Lower leg skin (tissue), 4 donors: ENCODE measurements around the gene SUPT4H1. TPM values are rescaled to one million over a fixed set of nuclear protein-coding genes. Genes with fewer than 3 reads are reported as not detected.

ENCODE experiments used
- DNase-seq, 2 donors: peaks; one replicate each; pipeline ENCODE4 v3.0.0-alpha.2; 2019; ENCODE audit warnings: low spot score in 2 of 2
- H3K4me3 ChIP-seq: fragments of 200-600 bp; sonication (generic); 2 replicates; pipeline ENCODE4 v1.5.1; 2017; ENCODE audit warnings: mild to moderate bottlenecking, low read depth; ENCODE audit not compliant: poor library complexity, severe bottlenecking
- CTCF ChIP-seq, 3 donors: fragments of 450-650 bp; IDR thresholded peaks; one replicate each; pipeline ENCODE4 v1.5.1; 2016; ENCODE audit warnings: antibody characterized with exemption in 3 of 3, mild to moderate bottlenecking in 3 of 3, moderate library complexity in 2 of 3
- POLR2A ChIP-seq, 2 donors: fragments of 450-650 bp; IDR thresholded peaks; one replicate each; pipeline ENCODE4 v1.6.1; 2016 to 2017; ENCODE audit warnings: antibody characterized with exemption in 2 of 2, mild to moderate bottlenecking in 1 of 2, moderate library complexity in 1 of 2
- WGBS, 2 donors: methylation state at CpG; one replicate each; pipeline ENCODE4 v1.1.5; 2018; 5-methylcytosine and 5-hydroxymethylcytosine counted together
- intact Hi-C: fragments of 100-400 bp; cut with DNase I; formaldehyde crosslinking; loops from one replicate; pipeline ENCODE4 v1.15.0; 2023; ENCODE audit warnings: low total_unique reads
- total RNA-seq, 4 donors: library from RNA; depleted of rRNA; stranded (reverse); fragments of >200 nt; gene quantifications; one replicate each; pipeline ENCODE4 v1.1.0, GENCODE V29; 2016

SUPT4H1 gene
- total RNA-seq, 4 donors from 2014 or later: 49.5 to 89.7 (median 57.5) TPM

GRCh38 chr17:58317421-58318064, 34.5 kb downstream of the SUPT4H1 start:
- intact Hi-C loops: no loop called here
- no peak for TF ChIP-seq CTCF (IDR thresholded peaks at IDR 0.05)
- no peak for TF ChIP-seq POLR2A (IDR thresholded peaks at IDR 0.05)
- no peak overlapping the region for H3K4me3 ChIP-seq
- 28 to 32% methylated on average over 5 of the region's 5 CpGs for WGBS, 2 donors
- DNase-seq: peak in 1 of 2 donors; percentile 86

GRCh38 chr17:58316260-58316960, 35.6 kb downstream of the SUPT4H1 start:
- intact Hi-C loops: no loop called here

GRCh38 chr17:58315750-58316149, 36.3 kb downstream of the SUPT4H1 start:
- peak in 1 of 2 donors; percentile 4 for DNase-seq
- H3K4me3 ChIP-seq: no peak overlapping the region
- intact Hi-C loops: no loop called here
- no peak for TF ChIP-seq CTCF (IDR thresholded peaks at IDR 0.05)
- no peak for TF ChIP-seq POLR2A (IDR thresholded peaks at IDR 0.05)
- whole genome bisulfite sequencing, 2 donors: 90 to 93% methylated on average over 4 of the region's 4 CpGs

More at GRCh38 chr17:58316260-58316960, 35.6 kb downstream of the SUPT4H1 start:
- H3K4me3 ChIP-seq: no peak overlapping the region
- peak in 1 of 2 donors; percentile 60 for DNase-seq
- WGBS, 2 donors: 94 to 95% methylated on average over 7 to 8 of the region's 8 CpGs
- TF ChIP-seq CTCF (IDR thresholded peaks at IDR 0.05) (no peak), POLR2A (IDR thresholded peaks at IDR 0.05) (no peak)

GRCh38 chr17:58315281-58315711, 36.7 kb downstream of the SUPT4H1 start:
- peak in 1 of 2 donors; percentile 74 for DNase-seq

GRCh38 chr17:58314706-58315015, 37.3 kb downstream of the SUPT4H1 start:
- H3K4me3 ChIP-seq: no peak overlapping the region
- WGBS, 2 donors: 87 to 88% methylated on average over 6 of the region's 6 CpGs
- no peak for DNase-seq
- intact Hi-C loops: no loop called here
- TF ChIP-seq CTCF (IDR thresholded peaks at IDR 0.05) (no peak), POLR2A (IDR thresholded peaks at IDR 0.05) (no peak)

More at GRCh38 chr17:58315281-58315711, 36.7 kb downstream of the SUPT4H1 start:
- WGBS, 2 donors: 88 to 96% methylated on average over 6 of the region's 6 CpGs
- TF ChIP-seq POLR2A (IDR thresholded peaks at IDR 0.05): no peak
- no peak for TF ChIP-seq CTCF (IDR thresholded peaks at IDR 0.05)
- intact Hi-C loops: no loop called here
- no peak overlapping the region for H3K4me3 ChIP-seq
